GM13976 (cell line): Measurements from ENCODE around the gene TNFRSF9.
A peak's percentile ranks its signal among the peaks of the same experiment; 100 is the strongest.
"Not testable (repeated sequence)": the region's sequence is repeated elsewhere in the genome, so short reads cannot be mapped to it uniquely, and the experiment has no call there.

Experiments used
- DNase-seq: peaks from one replicate; pipeline ENCODE4 v3.0.0; 2012; ENCODE audit warnings: low spot score
- in situ Hi-C: fragments of 300-500 bp; cut with MboI; formaldehyde crosslinking; loops from one replicate; pipeline ENCODE4 v1.12.0; 2022; ENCODE audit warnings: low sequenced_read_pairs, mixed read lengths, inconsistent platforms; ENCODE audit not compliant: unreplicated experiment
- TF ChIP-seq, protein P1 (sequence below): IDR thresholded peaks from 2 replicates; pipeline ENCODE4 v1.5.1; 2012; ENCODE audit warnings: borderline replicate concordance, mild to moderate bottlenecking; ENCODE audit not compliant: insufficient read depth; ENCODE audit errors: extremely low read depth, missing control alignments, control extremely low read depth

TNFRSF9 gene

DNA sequence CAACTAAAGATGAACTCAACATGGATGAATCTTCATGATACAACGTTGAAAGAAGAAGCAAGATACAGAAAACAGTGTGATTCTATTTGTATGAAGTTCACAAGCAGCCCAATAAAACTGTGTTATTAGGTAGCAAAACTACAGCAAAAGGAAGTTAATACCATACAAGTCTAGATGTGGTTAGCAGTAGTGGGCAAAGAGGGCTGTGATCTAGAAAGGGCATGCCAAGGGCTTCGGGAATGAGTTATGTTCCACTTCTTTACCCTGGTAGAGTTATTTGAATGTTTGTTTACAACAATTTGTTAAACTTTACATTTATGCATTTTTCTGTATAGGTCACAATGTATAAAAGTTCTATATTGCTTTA, 9.2 kb downstream of the TNFRSF9 start:
- TF ChIP-seq, protein P1, sequence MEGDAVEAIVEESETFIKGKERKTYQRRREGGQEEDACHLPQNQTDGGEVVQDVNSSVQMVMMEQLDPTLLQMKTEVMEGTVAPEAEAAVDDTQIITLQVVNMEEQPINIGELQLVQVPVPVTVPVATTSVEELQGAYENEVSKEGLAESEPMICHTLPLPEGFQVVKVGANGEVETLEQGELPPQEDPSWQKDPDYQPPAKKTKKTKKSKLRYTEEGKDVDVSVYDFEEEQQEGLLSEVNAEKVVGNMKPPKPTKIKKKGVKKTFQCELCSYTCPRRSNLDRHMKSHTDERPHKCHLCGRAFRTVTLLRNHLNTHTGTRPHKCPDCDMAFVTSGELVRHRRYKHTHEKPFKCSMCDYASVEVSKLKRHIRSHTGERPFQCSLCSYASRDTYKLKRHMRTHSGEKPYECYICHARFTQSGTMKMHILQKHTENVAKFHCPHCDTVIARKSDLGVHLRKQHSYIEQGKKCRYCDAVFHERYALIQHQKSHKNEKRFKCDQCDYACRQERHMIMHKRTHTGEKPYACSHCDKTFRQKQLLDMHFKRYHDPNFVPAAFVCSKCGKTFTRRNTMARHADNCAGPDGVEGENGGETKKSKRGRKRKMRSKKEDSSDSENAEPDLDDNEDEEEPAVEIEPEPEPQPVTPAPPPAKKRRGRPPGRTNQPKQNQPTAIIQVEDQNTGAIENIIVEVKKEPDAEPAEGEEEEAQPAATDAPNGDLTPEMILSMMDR, result no peak
- in situ Hi-C loops, result no loop called here
- no peak for DNase-seq

DNA sequence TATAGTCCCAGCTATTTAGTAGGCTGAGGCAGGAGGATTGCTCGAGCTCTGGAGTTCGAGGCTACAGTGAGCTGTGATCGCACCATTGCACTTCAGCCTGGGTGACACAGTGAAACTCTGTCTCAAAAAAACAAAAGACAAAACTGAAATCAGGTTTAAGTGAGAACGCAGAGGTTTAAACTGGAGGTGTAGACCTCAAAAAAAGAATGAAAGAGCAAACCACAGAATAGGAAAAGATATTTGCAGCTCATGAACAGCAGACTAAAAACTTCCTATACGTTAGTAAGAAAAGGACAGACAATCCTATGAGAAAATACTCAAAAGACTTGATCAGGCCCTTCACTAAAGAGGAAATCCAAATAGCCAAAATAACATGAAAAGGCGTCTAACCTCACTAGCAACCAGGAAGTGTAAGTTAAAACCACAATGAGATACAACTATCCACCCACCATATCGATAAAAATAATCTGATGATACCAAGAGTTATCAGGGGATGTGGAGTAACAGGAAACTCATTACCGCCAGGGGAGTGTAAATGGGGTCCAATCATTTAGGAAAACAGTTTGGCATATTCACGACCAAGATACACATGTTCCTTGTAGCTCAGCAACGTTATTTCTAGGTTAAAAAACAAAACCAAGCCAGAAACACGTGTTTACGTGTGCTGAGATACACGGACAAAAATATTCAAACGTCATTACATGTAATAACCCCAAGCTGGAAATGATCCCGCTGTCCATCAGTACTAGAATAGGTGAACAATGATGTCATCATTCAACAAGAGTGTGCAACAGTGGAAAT, 9.8 kb downstream of the TNFRSF9 start:
- peak; percentile 33 for DNase-seq
- TF ChIP-seq, protein P1, result no peak
- in situ Hi-C loops, result no loop called here

DNA sequence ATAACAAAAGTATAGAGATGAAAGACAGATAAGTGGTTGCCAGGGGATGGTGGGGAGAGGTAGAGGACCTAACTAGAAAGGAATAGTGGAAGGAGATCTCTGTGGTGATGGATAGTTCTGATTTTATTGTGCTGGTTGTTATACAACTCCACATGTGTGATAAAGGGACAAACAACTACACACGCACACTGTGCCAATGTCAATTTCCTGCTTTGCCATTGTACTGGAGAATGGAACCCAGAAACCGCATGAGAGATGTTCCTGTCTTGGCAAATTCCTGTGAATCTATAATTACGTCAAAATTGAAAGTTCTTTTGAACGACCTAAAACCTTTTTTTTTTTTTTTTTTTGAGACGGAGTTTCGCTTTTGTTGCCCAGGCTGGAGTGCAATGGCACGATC, 11.0 kb downstream of the TNFRSF9 start:
- in situ Hi-C loops, result no loop called here
- DNase-seq, result no peak
- TF ChIP-seq, protein P1, result no peak

DNA sequence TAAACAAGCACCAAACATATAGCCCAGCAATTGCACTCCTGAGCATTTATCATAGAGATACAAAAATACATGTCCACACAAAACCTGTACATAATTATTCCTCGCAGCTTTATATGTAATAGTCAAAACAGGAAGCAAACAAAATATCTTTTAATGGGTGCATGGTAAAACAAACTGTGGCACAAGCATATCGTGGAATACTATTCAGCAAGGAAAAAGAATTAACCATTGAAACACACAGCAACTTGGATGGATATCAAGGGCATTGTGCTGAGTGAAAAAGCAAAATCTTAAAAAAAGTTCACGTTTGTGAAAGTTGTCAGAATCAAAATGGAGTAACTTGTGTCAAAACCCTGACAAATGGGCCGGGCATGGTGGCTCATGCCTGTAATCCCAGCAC, 12.4 kb downstream of the TNFRSF9 start:
- DNase-seq, result no peak
- TF ChIP-seq, protein P1, result no peak
- in situ Hi-C loops, result no loop called here

DNA sequence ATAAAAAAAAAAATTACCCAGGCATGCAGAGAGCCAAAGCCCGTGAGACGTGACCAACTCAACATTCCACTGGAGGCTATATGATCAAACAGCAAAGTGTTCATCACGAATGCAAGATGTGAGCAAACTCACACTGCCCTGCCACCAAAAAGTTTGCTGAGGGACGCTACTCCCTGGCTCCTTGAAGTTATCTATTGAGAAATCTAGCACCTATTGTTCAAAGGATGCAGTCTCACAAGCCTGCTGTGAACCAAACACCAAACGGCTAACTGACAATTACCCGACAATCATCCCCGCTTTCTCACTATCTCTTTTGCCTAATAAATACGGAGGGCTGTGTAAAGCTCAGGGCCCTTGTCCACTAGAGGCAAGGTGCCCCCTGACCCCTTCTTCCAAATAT, 13.6 kb downstream of the TNFRSF9 start:
- DNase-seq, result not testable (repeated sequence)

DNA sequence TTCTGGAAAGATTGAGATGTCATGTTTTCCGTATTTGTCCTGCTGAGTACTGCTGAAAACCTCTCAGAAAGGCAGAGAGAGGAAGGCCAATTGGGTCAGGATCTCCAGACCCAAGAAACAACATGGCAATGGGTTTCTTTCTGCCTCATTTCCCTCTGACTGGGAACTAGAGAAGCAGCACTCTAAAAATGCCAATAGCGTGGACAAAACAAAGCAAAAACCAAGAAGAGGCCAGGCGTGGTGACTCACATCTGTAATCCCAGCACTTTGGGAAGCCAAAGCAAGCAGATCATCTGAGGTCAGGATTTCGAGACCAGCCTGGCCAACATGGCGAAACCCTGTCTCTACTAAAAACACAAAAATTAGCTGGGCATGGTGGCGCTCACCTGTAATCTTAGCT, 18.3 kb downstream of the TNFRSF9 start:
- in situ Hi-C loops, result no loop called here
- no peak for DNase-seq

More for the DNA sequence above, 13.6 kb downstream of the TNFRSF9 start:
- in situ Hi-C loops, result not testable (repeated sequence)

DNA sequence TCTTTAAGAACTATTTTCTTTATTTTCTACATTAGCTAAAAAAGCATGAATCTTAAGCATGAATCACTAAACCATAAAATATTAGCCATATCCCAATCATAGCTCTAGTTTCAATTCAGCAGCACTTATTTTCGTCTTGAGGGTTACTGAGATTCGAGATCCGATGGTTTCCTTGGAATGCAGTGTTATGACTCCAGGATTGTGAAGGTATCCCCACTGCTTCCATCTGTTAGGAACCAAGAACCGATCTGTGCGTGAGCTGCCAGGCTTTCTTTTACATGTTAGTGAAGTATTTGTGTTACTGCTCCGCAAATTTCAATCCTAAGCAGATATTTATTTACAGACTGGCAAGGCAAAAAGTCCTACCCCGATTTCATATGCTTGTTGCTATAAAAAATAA, 18.8 kb downstream of the TNFRSF9 start:
- TF ChIP-seq, protein P1, result no peak
- DNase-seq, result no peak
- in situ Hi-C loops, result no loop called here

More for the DNA sequence above, 18.3 kb downstream of the TNFRSF9 start:
- TF ChIP-seq, protein P1, result no peak
